DOHH2 (cell line): Measurements from ENCODE around the gene CASZ1.

Experiments
- H3F3A ChIP-seq: fragments of 200-600 bp; sonication (generic), shearing (Covaris generic); 2 replicates; pipeline ENCODE4 v1.6.0; 2016; ENCODE audit warnings: antibody characterized with exemption, mild to moderate bottlenecking; ENCODE audit not compliant: control insufficient read depth, insufficient read depth
- H3K27ac ChIP-seq: fragments of 200-600 bp; sonication (generic); 2 replicates; pipeline ENCODE4 v1.5.1; 2014; ENCODE audit warnings: low read depth, mild to moderate bottlenecking, low read length, moderate library complexity
- H3K27me3 ChIP-seq: fragments of 200-600 bp; sonication (generic); 2 replicates; pipeline ENCODE4 v1.6.1; 2014; ENCODE audit warnings: mild to moderate bottlenecking, low read length, mixed read lengths; ENCODE audit not compliant: control insufficient read depth
- H3K36me3 ChIP-seq: fragments of 200-600 bp; sonication (generic); 2 replicates; pipeline ENCODE4 v1.6.1; 2014; ENCODE audit warnings: mild to moderate bottlenecking, low read length, moderate library complexity, mixed read lengths; ENCODE audit not compliant: control insufficient read depth
- H3K4me1 ChIP-seq: fragments of 200-600 bp; sonication (generic); 2 replicates; pipeline ENCODE4 v1.6.1; 2014; ENCODE audit warnings: mild to moderate bottlenecking, low read length, mixed read lengths; ENCODE audit not compliant: control insufficient read depth
- H3K4me2 ChIP-seq: fragments of 200-600 bp; sonication (generic); 2 replicates; pipeline ENCODE4 v1.6.0; 2014; ENCODE audit warnings: mild to moderate bottlenecking, low read length, moderate library complexity
- H3K4me3 ChIP-seq: fragments of 200-600 bp; sonication (generic); 2 replicates; pipeline ENCODE4 v1.5.1; 2014; ENCODE audit warnings: mild to moderate bottlenecking, low read length, mixed read lengths
- H3K79me2 ChIP-seq: fragments of 200-600 bp; sonication (generic); 2 replicates; pipeline ENCODE4 v1.6.1; 2014; ENCODE audit warnings: mild to moderate bottlenecking, low read length, mixed read lengths; ENCODE audit not compliant: control insufficient read depth
- H3K9me2 ChIP-seq: fragments of 200-600 bp; sonication (generic); replicated peaks from 2 replicates; pipeline ENCODE4 v1.6.1; 2014; ENCODE audit warnings: mild to moderate bottlenecking, low read length, mixed read lengths; ENCODE audit not compliant: control insufficient read depth
- H3K9me3 ChIP-seq: fragments of 200-600 bp; sonication (generic); 2 replicates; pipeline ENCODE4 v1.6.1; 2014; ENCODE audit warnings: antibody characterized with exemption, low read length, mixed read lengths; ENCODE audit not compliant: control insufficient read depth, insufficient read depth
- H4K20me1 ChIP-seq: fragments of 200-600 bp; sonication (generic); 2 replicates; pipeline ENCODE4 v1.6.0; 2014; ENCODE audit warnings: low read depth, mild to moderate bottlenecking, antibody characterized with exemption, low read length, moderate library complexity; ENCODE audit not compliant: control insufficient read depth, insufficient read depth
- CTCF ChIP-seq: fragments of 200-600 bp; sonication (generic); IDR thresholded peaks from one replicate; pipeline ENCODE4 v1.5.1; 2014; ENCODE audit warnings: antibody characterized with exemption, mild to moderate bottlenecking, low read depth, low read length; ENCODE audit not compliant: poor library complexity, severe bottlenecking
- EZH2phosphoT487 ChIP-seq: fragments of 200-600 bp; sonication (generic); IDR thresholded peaks from 2 replicates; pipeline ENCODE4 v1.6.1; 2017; ENCODE audit warnings: borderline replicate concordance, mild to moderate bottlenecking, antibody characterized with exemption, low read length, moderate library complexity, mixed read lengths

Gene CASZ1

GRCh38 chr1:10632691-10633090 lies 163.8 kb downstream of the CASZ1 start:
- H4K20me1 ChIP-seq = no peaks in the 10 kb centered on the region
- no peaks in the 10 kb centered on the region for H3K4me1 ChIP-seq
- no peaks in the 10 kb centered on the region for H3K9me2 ChIP-seq
- no peaks in the 10 kb centered on the region for H3K36me3 ChIP-seq
- H3K27me3 ChIP-seq = no peaks in the 10 kb centered on the region
- H3K79me2 ChIP-seq = no peaks in the 10 kb centered on the region
- H3K27ac ChIP-seq = no peak overlapping the region
- no peak for TF ChIP-seq CTCF
- TF ChIP-seq EZH2phosphoT487 = no peak
- H3K9me3 ChIP-seq = no peaks in the 10 kb centered on the region
- no peak overlapping the region for H3K4me3 ChIP-seq
- H3F3A ChIP-seq = peaks cover 4% of the 10 kb centered on the region; the same call in 1 of the 2 replicates
- H3K4me2 ChIP-seq = no peak overlapping the region

- H3K4me3 ChIP-seq = no peak overlapping the region
- H3K9me3 ChIP-seq = no peaks in the 10 kb centered on the region
- H4K20me1 ChIP-seq = no peaks in the 10 kb centered on the region
- no peaks in the 10 kb centered on the region for H3K9me2 ChIP-seq
- H3K79me2 ChIP-seq = no peaks in the 10 kb centered on the region
- no peaks in the 10 kb centered on the region for H3K27me3 ChIP-seq
- H3F3A ChIP-seq = 0 out of 2 replicates have a peak, but pooled peaks cover 3% of the 10 kb centered on the region
- no peaks in the 10 kb centered on the region for H3K36me3 ChIP-seq
- no peak overlapping the region for H3K4me2 ChIP-seq
- no peak for TF ChIP-seq EZH2phosphoT487
- no peaks in the 10 kb centered on the region for H3K4me1 ChIP-seq
- H3K27ac ChIP-seq = no peak overlapping the region
These were observed 164.4 kb downstream of the CASZ1 start for GRCh38 chr1:10631811-10632593.

- Histone ChIP-seq H3K9me2 (no peaks in the 10 kb centered on the region), H3K27me3 (no peaks in the 10 kb centered on the region), H3K27ac (no peak overlapping the region), H3K9me3 (no peaks in the 10 kb centered on the region), H3K4me2 (no peak overlapping the region), H3K36me3 (no peaks in the 10 kb centered on the region), H3K4me3 (no peak overlapping the region), H4K20me1 (no peaks in the 10 kb centered on the region), H3K4me1 (no peaks in the 10 kb centered on the region), H3K79me2 (no peaks in the 10 kb centered on the region), H3F3A (no peaks in the 10 kb centered on the region)
- TF ChIP-seq CTCF = no peak
- TF ChIP-seq EZH2phosphoT487 = no peak
These were observed 165.2 kb downstream of the CASZ1 start for GRCh38 chr1:10631121-10631810.

- Histone ChIP-seq H3K9me3 (no peaks in the 10 kb centered on the region), H3K4me1 (no peaks in the 10 kb centered on the region), H3K27ac (no peak overlapping the region), H3K4me3 (no peak overlapping the region), H3F3A (no peaks in the 10 kb centered on the region), H4K20me1 (no peaks in the 10 kb centered on the region), H3K4me2 (no peak overlapping the region), H3K36me3 (no peaks in the 10 kb centered on the region), H3K27me3 (no peaks in the 10 kb centered on the region), H3K9me2 (no peaks in the 10 kb centered on the region), H3K79me2 (no peaks in the 10 kb centered on the region)
- TF ChIP-seq EZH2phosphoT487 (no peak), CTCF (no peak)
These were observed 165.8 kb downstream of the CASZ1 start for GRCh38 chr1:10630661-10631120.
